ENCODE measurements around the gene MTUS2. TPM values are rescaled to one million over a fixed set of nuclear protein-coding genes. Genes with fewer than 3 reads are reported as not detected.
"Not testable (repeated sequence)": the region's sequence is repeated elsewhere in the genome, so short reads cannot be mapped to it uniquely, and the experiment has no call there.

The MTUS2 gene
- total RNA-seq, 1 donor from 2014 or later = 0.41 TPM

GRCh38 chr13:29323954-29324353 lies 503.8 kb downstream of the MTUS2 start:
- no peak for ATAC-seq
- Histone ChIP-seq H3K36me3 (no peaks in the 10 kb centered on the region), H3K4me3 (no peak overlapping the region), H3K27me3 (no peaks in the 10 kb centered on the region), H3K27ac (no peak overlapping the region), H3K4me1 (no peaks in the 10 kb centered on the region), H3K9me3 (no peaks in the 10 kb centered on the region)
- intact Hi-C loops (cut with DNase I) = no loop called here
- DNase-seq = no peak
- TF ChIP-seq CTCF (IDR thresholded peaks at IDR 0.05) = no peak

- Histone ChIP-seq H3K4me1 (no peaks in the 10 kb centered on the region), H3K27me3 (no peaks in the 10 kb centered on the region), H3K36me3 (no peaks in the 10 kb centered on the region), H3K27ac (no peak overlapping the region), H3K4me3 (no peak overlapping the region), H3K9me3 (no peaks in the 10 kb centered on the region)
- ATAC-seq = no peak
- TF ChIP-seq CTCF (IDR thresholded peaks at IDR 0.05) = no peak
- no peak for DNase-seq
- intact Hi-C loops (cut with DNase I) = no loop called here
Measured at GRCh38 chr13:29324601-29325000, 504.5 kb downstream of the MTUS2 start.

- no peak for ATAC-seq
- intact Hi-C loops (cut with DNase I) = no loop called here
- Histone ChIP-seq H3K27ac (no peak overlapping the region), H3K4me3 (no peak overlapping the region), H3K4me1 (no peaks in the 10 kb centered on the region), H3K36me3 (no peaks in the 10 kb centered on the region), H3K27me3 (no peaks in the 10 kb centered on the region), H3K9me3 (no peaks in the 10 kb centered on the region)
- DNase-seq = no peak
- no peak for TF ChIP-seq CTCF (IDR thresholded peaks at IDR 0.05)
Measured at GRCh38 chr13:29328501-29328900, 508.4 kb downstream of the MTUS2 start.

GRCh38 chr13:29336356-29336755 lies 516.2 kb downstream of the MTUS2 start:
- H3K27me3 ChIP-seq = no peaks in the 10 kb centered on the region
- no peak for ATAC-seq
- intact Hi-C loops (cut with DNase I) = no loop called here

GRCh38 chr13:29339386-29340272 lies 519.5 kb downstream of the MTUS2 start:
- no peak for DNase-seq
- H3K27me3 ChIP-seq = no peaks in the 10 kb centered on the region
- no peak for TF ChIP-seq CTCF (IDR thresholded peaks at IDR 0.05)

More at GRCh38 chr13:29336356-29336755, 516.2 kb downstream of the MTUS2 start:
- Histone ChIP-seq H3K9me3 (no peaks in the 10 kb centered on the region), H3K36me3 (no peaks in the 10 kb centered on the region), H3K4me3 (no peak overlapping the region), H3K4me1 (no peaks in the 10 kb centered on the region), H3K27ac (no peak overlapping the region)
- TF ChIP-seq CTCF (IDR thresholded peaks at IDR 0.05) = no peak
- no peak for DNase-seq

GRCh38 chr13:29345860-29346582 lies 525.9 kb downstream of the MTUS2 start:
- H3K4me3 ChIP-seq; H3K9me3 ChIP-seq; DNase-seq; H3K4me1 ChIP-seq; H3K27ac ChIP-seq; intact Hi-C loops (cut with DNase I); H3K36me3 ChIP-seq; H3K27me3 ChIP-seq; ATAC-seq: not testable (repeated sequence)

More at GRCh38 chr13:29339386-29340272, 519.5 kb downstream of the MTUS2 start:
- Histone ChIP-seq H3K36me3 (no peaks in the 10 kb centered on the region), H3K27ac (no peak overlapping the region), H3K9me3 (peaks cover 4% of the 10 kb centered on the region), H3K4me1 (no peaks in the 10 kb centered on the region), H3K4me3 (no peak overlapping the region)
- intact Hi-C loops (cut with DNase I) = no loop called here
- peak; percentile 27 for ATAC-seq
